Measurements from ENCODE around the gene CDH4. TPM values are rescaled to one million over a fixed set of nuclear protein-coding genes. Genes with fewer than 3 reads are reported as not detected.

Gene CDH4
- total and polyA plus RNA-seq, 8 donors = under 0.01 to 2.2 (median 0.11) TPM; not detected in 2

- TF ChIP-seq CTCF (IDR thresholded peaks at IDR 0.05) = no peak
- TF ChIP-seq EP300 (IDR thresholded peaks at IDR 0.05) = no peak
- no peak for TF ChIP-seq POLR2AphosphoS5 (IDR thresholded peaks at IDR 0.05)
- no peak for TF ChIP-seq POLR2A (IDR thresholded peaks at IDR 0.05)
- intact Hi-C loops (cut with DNase I; ENCODE audit: low total_unique reads) = no loop called here
These were observed 235.4 kb downstream of the CDH4 start for GRCh38 chr20:61487346-61487996.

GRCh38 chr20:61487997-61488371 is 235.9 kb downstream of the CDH4 start:
- peaks cover 0 to 11% (median 3%) of the 10 kb centered on the region in 4 donors for H3K9me3 ChIP-seq
- no peaks in the 10 kb centered on the region for H3K4me1 ChIP-seq
- no peaks in the 10 kb centered on the region for H3K36me3 ChIP-seq
- no peak for DNase-seq
- peaks cover 0 to 11% (median 0%) of the 10 kb centered on the region in 3 donors for H3K27me3 ChIP-seq
- H3K4me3 ChIP-seq = no peak overlapping the region
- intact Hi-C loops (cut with DNase I; ENCODE audit: low total_unique reads) = no loop called here
- H3K27ac ChIP-seq = no peak overlapping the region
- TF ChIP-seq POLR2A (IDR thresholded peaks at IDR 0.05) (no peak), CTCF (IDR thresholded peaks at IDR 0.05) (no peak), EP300 (IDR thresholded peaks at IDR 0.05) (no peak), POLR2AphosphoS5 (IDR thresholded peaks at IDR 0.05) (no peak)
- 58 to 69% (median 63%) methylated on average over 7 of the region's 7 CpGs for WGBS, 5 donors

More at GRCh38 chr20:61487346-61487996, 235.4 kb downstream of the CDH4 start:
- peaks cover 0 to 8% (median under 1%) of the 10 kb centered on the region in 4 donors for H3K9me3 ChIP-seq
- no peaks in the 10 kb centered on the region for H3K36me3 ChIP-seq
- no peak for DNase-seq
- no peaks in the 10 kb centered on the region for H3K4me1 ChIP-seq
- no peak overlapping the region for H3K27ac ChIP-seq
- 37 to 50% (median 46%) methylated on average over 6 of the region's 6 CpGs for WGBS, 5 donors
- no peak overlapping the region for H3K4me3 ChIP-seq
- peaks cover 0 to 11% (median 0%) of the 10 kb centered on the region in 3 donors for H3K27me3 ChIP-seq

- TF ChIP-seq CTCF (IDR thresholded peaks at IDR 0.05) = no peak
- TF ChIP-seq EP300 (IDR thresholded peaks at IDR 0.05) = no peak
- no peak for TF ChIP-seq POLR2A (IDR thresholded peaks at IDR 0.05)
- TF ChIP-seq POLR2AphosphoS5 (IDR thresholded peaks at IDR 0.05) = no peak
- intact Hi-C loops (cut with DNase I; ENCODE audit: low total_unique reads) = no loop called here
- no peaks in the 10 kb centered on the region for H3K4me1 ChIP-seq
- WGBS, 5 donors = 52 to 61% (median 54%) methylated on average over 5 of the region's 5 CpGs
- no peaks in the 10 kb centered on the region for H3K36me3 ChIP-seq
- H3K27ac ChIP-seq = no peak overlapping the region
- H3K27me3 ChIP-seq = peaks cover 0 to 29% (median 0%) of the 10 kb centered on the region in 3 donors
- no peak for DNase-seq
- no peak overlapping the region for H3K4me3 ChIP-seq
- H3K9me3 ChIP-seq = peaks cover 0 to 14% (median 4%) of the 10 kb centered on the region in 4 donors
These were observed 238.7 kb downstream of the CDH4 start for GRCh38 chr20:61490721-61491120.

- peaks cover 0 to 23% (median 0%) of the 10 kb centered on the region in 3 donors for H3K27me3 ChIP-seq
- peaks cover 0 to 13% (median 4%) of the 10 kb centered on the region in 4 donors for H3K9me3 ChIP-seq
- H3K4me3 ChIP-seq = no peak overlapping the region
- H3K4me1 ChIP-seq = no peaks in the 10 kb centered on the region
- H3K36me3 ChIP-seq = no peaks in the 10 kb centered on the region
- intact Hi-C loops (cut with DNase I; ENCODE audit: low total_unique reads) = no loop called here
- TF ChIP-seq CTCF (IDR thresholded peaks at IDR 0.05) (no peak), POLR2AphosphoS5 (IDR thresholded peaks at IDR 0.05) (no peak), POLR2A (IDR thresholded peaks at IDR 0.05) (no peak)
- 91 to 97% (median 92%) methylated on average over 3 of the region's 3 CpGs for WGBS, 5 donors
- H3K27ac ChIP-seq = no peak overlapping the region
- no peak for DNase-seq
These were observed 240.0 kb downstream of the CDH4 start for GRCh38 chr20:61492065-61492464.
